ENCODE measurements around the gene EHMT1. TPM values are rescaled to one million over a fixed set of nuclear protein-coding genes. Genes with fewer than 3 reads are reported as not detected.

The EHMT1 gene
- 95.3 TPM for total RNA-seq
- long read RNA-seq, transcript EHMT1-209 (2 exons, 756 nt) = major isoform, 15 of 116 reads
- long read RNA-seq, partial matches to known transcripts = 69 of 116 reads
- long read RNA-seq, other reads (novel, unspliced or antisense) = 27 of 116 reads

- DNase-seq (ENCODE audit: low spot score) = peak; percentile 96
These were observed at the start of gene EHMT1 for GRCh38 chr9:137618105-137619067. Gene EHMT1 (plus strand): TSS chr9:137619005. CDS start chr9:137619029, 24 bp downstream.

- no peak for DNase-seq (ENCODE audit: low spot score)
These were observed 49.1 kb upstream of the EHMT1 start for GRCh38 chr9:137569609-137570203.

GRCh38 chr9:137570566-137570965, 48.2 kb upstream of the EHMT1 start:
- DNase-seq (ENCODE audit: low spot score) = no peak

GRCh38 chr9:137574192-137574591, 44.6 kb upstream of the EHMT1 start:
- DNase-seq (ENCODE audit: low spot score) = no peak

- DNase-seq (ENCODE audit: low spot score) = no peak
These were observed 43.5 kb upstream of the EHMT1 start for GRCh38 chr9:137575364-137575715.

GRCh38 chr9:137575716-137576411, 42.9 kb upstream of the EHMT1 start:
- DNase-seq (ENCODE audit: low spot score) = no peak

GRCh38 chr9:137578518-137579258, 40.1 kb upstream of the EHMT1 start, which contains the start of gene DPH7:
Gene DPH7 (minus strand): TSS chr9:137578925. CDS start chr9:137578777, 148 bp downstream.
- peak; percentile 99 for DNase-seq (ENCODE audit: low spot score)

GRCh38 chr9:137579259-137579604, 39.6 kb upstream of the EHMT1 start:
- DNase-seq (ENCODE audit: low spot score) = no peak

GRCh38 chr9:137580209-137580953, 38.4 kb upstream of the EHMT1 start:
- DNase-seq (ENCODE audit: low spot score) = no peak

- no peak for DNase-seq (ENCODE audit: low spot score)
These were observed 37.9 kb upstream of the EHMT1 start for GRCh38 chr9:137580954-137581322.

GRCh38 chr9:137581361-137582285, 37.2 kb upstream of the EHMT1 start:
- no peak for DNase-seq (ENCODE audit: low spot score)

- DNase-seq (ENCODE audit: low spot score) = no peak
These were observed 36.4 kb upstream of the EHMT1 start for GRCh38 chr9:137582286-137582860.

GRCh38 chr9:137583347-137583746, 35.5 kb upstream of the EHMT1 start:
- DNase-seq (ENCODE audit: low spot score) = no peak

GRCh38 chr9:137583957-137584356, 34.8 kb upstream of the EHMT1 start:
- DNase-seq (ENCODE audit: low spot score) = no peak

GRCh38 chr9:137586854-137587253, 32.0 kb upstream of the EHMT1 start:
- DNase-seq (ENCODE audit: low spot score) = no peak

GRCh38 chr9:137588311-137588710, 30.5 kb upstream of the EHMT1 start:
- DNase-seq (ENCODE audit: low spot score) = no peak

- DNase-seq (ENCODE audit: low spot score) = no peak
These were observed 29.9 kb upstream of the EHMT1 start for GRCh38 chr9:137588891-137589290.

- DNase-seq (ENCODE audit: low spot score) = no peak
These were observed 29.2 kb upstream of the EHMT1 start for GRCh38 chr9:137589441-137590122.

All from mesenteric fat pad (tissue), 1 donor.